WI38 (cell line): ENCODE measurements around the gene LAD1.

Experiments
- H3K4me3 ChIP-seq: 2 replicates; pipeline ENCODE4 v1.5.1; 2011; ENCODE audit warnings: low read depth, mild to moderate bottlenecking, control low read depth, low read length
- CTCF ChIP-seq: IDR thresholded peaks from 2 replicates; pipeline ENCODE4 v1.5.1; 2012; ENCODE audit warnings: low read depth, mild to moderate bottlenecking, control low read depth, low read length

LAD1 gene

GRCh38 chr1:201383647-201384405 lies 15.3 kb downstream of the LAD1 start:
- no peak for TF ChIP-seq CTCF
- H3K4me3 ChIP-seq, result 0 out of 2 replicates have a peak overlapping the region, but pooled peaks have one; percentile 20

- no peak for TF ChIP-seq CTCF
- no peak overlapping the region for H3K4me3 ChIP-seq
These were observed 18.0 kb downstream of the LAD1 start for GRCh38 chr1:201381130-201381529.

GRCh38 chr1:201379733-201380242 lies 19.3 kb downstream of the LAD1 start:
- H3K4me3 ChIP-seq, result no peak overlapping the region
- no peak for TF ChIP-seq CTCF

GRCh38 chr1:201378804-201379203 lies 20.3 kb downstream of the LAD1 start:
- no peak overlapping the region for H3K4me3 ChIP-seq
- TF ChIP-seq CTCF, result no peak

- H3K4me3 ChIP-seq, result no peak within 1 kb of the TSS
- no peak for TF ChIP-seq CTCF
These were observed 21.5 kb downstream of the LAD1 start, which contains the start of gene TNNT2 for GRCh38 chr1:201377611-201378092. Gene TNNT2 (minus strand): TSS chr1:201377680. CDS start chr1:201373254, 4,426 bp downstream.

GRCh38 chr1:201376464-201377374 lies 22.4 kb downstream of the LAD1 start:
- TF ChIP-seq CTCF, result peak; percentile 70
- no peak overlapping the region for H3K4me3 ChIP-seq

- no peak overlapping the region for H3K4me3 ChIP-seq
- TF ChIP-seq CTCF, result no peak
These were observed 23.0 kb downstream of the LAD1 start for GRCh38 chr1:201376107-201376463.
